ENCODE results near the gene ACSM4. TPM values are rescaled to one million over a fixed set of nuclear protein-coding genes. Genes with fewer than 3 reads are reported as not detected.

The ACSM4 gene
- total RNA-seq, 2 donors from 2014 or later = not detected

GRCh38 chr12:7346551-7347225 lies 42.8 kb downstream of the ACSM4 start:
- no peaks in the 10 kb centered on the region for H3K4me1 ChIP-seq (ENCODE audit: control insufficient read depth in 1 of 2, low read depth in 2 of 2)
- H3K4me3 ChIP-seq = no peak overlapping the region
- TF ChIP-seq CTCF (IDR thresholded peaks at IDR 0.05) = no peak
- no peaks in the 10 kb centered on the region for H3K27me3 ChIP-seq (replicated peaks; ENCODE audit: insufficient read depth)
- no peak overlapping the region for H3K27ac ChIP-seq
- H3K36me3 ChIP-seq = no peaks in the 10 kb centered on the region
- ATAC-seq (ENCODE audit: insufficient number of reproducible peaks, low FRiP score, low read depth) (no peak), DNase-seq (ENCODE audit: low spot score) (no peak)
- no peaks in the 10 kb centered on the region for H3K9me3 ChIP-seq

DNA sequence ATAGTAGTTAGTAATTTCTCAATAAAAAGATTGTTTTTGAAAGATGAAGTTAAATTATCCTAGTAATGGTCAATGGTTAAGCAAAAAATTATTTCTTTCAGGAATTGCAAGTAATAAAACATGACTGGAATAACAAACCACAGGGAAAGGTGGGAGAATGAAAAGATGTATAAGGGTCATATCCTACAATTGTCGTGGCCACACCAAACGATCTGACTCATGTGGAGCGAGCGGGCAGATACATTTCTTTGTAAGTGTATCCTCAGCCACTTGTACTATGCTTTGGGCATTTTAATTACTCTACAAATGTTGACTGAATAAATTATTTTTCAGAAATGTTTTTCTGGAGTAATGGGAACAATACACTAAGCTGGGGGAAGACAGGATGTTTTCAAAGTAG lies 45.5 kb downstream of the ACSM4 start:
- Histone ChIP-seq H3K27me3 (replicated peaks; ENCODE audit: insufficient read depth) (no peaks in the 10 kb centered on the region), H3K27ac (no peak overlapping the region), H3K4me3 (no peak overlapping the region), H3K9me3 (no peaks in the 10 kb centered on the region), H3K36me3 (no peaks in the 10 kb centered on the region), H3K4me1 (ENCODE audit: control insufficient read depth in 1 of 2, low read depth in 2 of 2) (no peaks in the 10 kb centered on the region)
- no peak for TF ChIP-seq CTCF (IDR thresholded peaks at IDR 0.05)
- ATAC-seq (ENCODE audit: insufficient number of reproducible peaks, low FRiP score, low read depth) (no peak), DNase-seq (ENCODE audit: low spot score) (no peak)

GRCh38 chr12:7351177-7351576 lies 47.3 kb downstream of the ACSM4 start:
- TF ChIP-seq CTCF (IDR thresholded peaks at IDR 0.05) = no peak
- no peak overlapping the region for H3K27ac ChIP-seq
- ATAC-seq (ENCODE audit: insufficient number of reproducible peaks, low FRiP score, low read depth) = no peak
- no peaks in the 10 kb centered on the region for H3K27me3 ChIP-seq (replicated peaks; ENCODE audit: insufficient read depth)
- no peak for DNase-seq (ENCODE audit: low spot score)
- no peaks in the 10 kb centered on the region for H3K9me3 ChIP-seq
- H3K4me1 ChIP-seq (ENCODE audit: control insufficient read depth in 1 of 2, low read depth in 2 of 2) = no peaks in the 10 kb centered on the region
- no peak overlapping the region for H3K4me3 ChIP-seq
- H3K36me3 ChIP-seq = no peaks in the 10 kb centered on the region

GRCh38 chr12:7352661-7353060 lies 48.8 kb downstream of the ACSM4 start:
- no peak overlapping the region for H3K4me3 ChIP-seq
- no peaks in the 10 kb centered on the region for H3K4me1 ChIP-seq (ENCODE audit: control insufficient read depth in 1 of 2, low read depth in 2 of 2)
- ATAC-seq (ENCODE audit: insufficient number of reproducible peaks, low FRiP score, low read depth) (no peak), DNase-seq (ENCODE audit: low spot score) (no peak)
- H3K27me3 ChIP-seq (replicated peaks; ENCODE audit: insufficient read depth) = no peaks in the 10 kb centered on the region
- no peaks in the 10 kb centered on the region for H3K36me3 ChIP-seq
- H3K27ac ChIP-seq = no peak overlapping the region
- H3K9me3 ChIP-seq = no peaks in the 10 kb centered on the region
- TF ChIP-seq CTCF (IDR thresholded peaks at IDR 0.05) = no peak

DNA sequence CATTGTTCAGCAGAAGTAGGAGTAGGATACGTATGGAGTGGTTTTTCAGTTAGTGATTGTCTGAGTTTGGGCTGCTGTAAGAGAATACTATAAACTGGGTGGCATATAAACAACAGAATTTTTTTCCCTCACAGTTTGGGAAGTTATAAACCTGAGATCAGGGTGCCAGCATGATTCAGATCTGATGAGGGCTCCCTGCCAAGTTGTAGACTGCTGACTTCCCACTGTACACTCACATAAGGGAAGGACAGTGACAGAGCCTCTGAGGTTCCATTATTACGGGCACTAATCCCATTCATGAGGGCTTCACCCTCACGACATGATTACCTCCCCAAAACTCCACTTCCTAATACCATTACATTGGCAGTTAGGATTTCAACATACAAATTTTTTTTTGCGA lies 50.7 kb downstream of the ACSM4 start:
- Histone ChIP-seq H3K9me3 (no peaks in the 10 kb centered on the region), H3K4me3 (no peak overlapping the region), H3K4me1 (ENCODE audit: control insufficient read depth in 1 of 2, low read depth in 2 of 2) (no peaks in the 10 kb centered on the region), H3K36me3 (no peaks in the 10 kb centered on the region), H3K27ac (no peak overlapping the region), H3K27me3 (replicated peaks; ENCODE audit: insufficient read depth) (no peaks in the 10 kb centered on the region)
- no peak for TF ChIP-seq CTCF (IDR thresholded peaks at IDR 0.05)
- ATAC-seq (ENCODE audit: insufficient number of reproducible peaks, low FRiP score, low read depth) (no peak), DNase-seq (ENCODE audit: low spot score) (no peak)

All from thoracic aorta (tissue), 2 donors.